ENCODE results near the gene ITGA2B. TPM values are rescaled to one million over a fixed set of nuclear protein-coding genes. Genes with fewer than 3 reads are reported as not detected.
"Not testable (repeated sequence)": the region's sequence is repeated elsewhere in the genome, so short reads cannot be mapped to it uniquely, and the experiment has no call there.

ITGA2B gene
- total RNA-seq, 1 experiment from 2014 or later = 0.40 TPM

- not testable (repeated sequence) for DNase-seq (ENCODE audit: low read depth)
Measured at GRCh38 chr17:44369414-44370023, 19.9 kb downstream of the ITGA2B start.

- not testable (repeated sequence) for DNase-seq (ENCODE audit: low read depth)
Measured at GRCh38 chr17:44368391-44369243, 20.8 kb downstream of the ITGA2B start.

- no peak for DNase-seq (ENCODE audit: low read depth)
Measured at GRCh38 chr17:44367231-44367979, 22.0 kb downstream of the ITGA2B start.

GRCh38 chr17:44365051-44365450, 24.4 kb downstream of the ITGA2B start:
- not testable (repeated sequence) for DNase-seq (ENCODE audit: low read depth)

- DNase-seq (ENCODE audit: low read depth) = peak; percentile 36
Measured at GRCh38 chr17:44363613-44364159, 25.8 kb downstream of the ITGA2B start, which contains the start of gene FAM171A2. TSS of gene FAM171A2 (minus strand) at chr17:44363853. CDS start at chr17:44363714, 139 bp downstream.

- no peak for DNase-seq (ENCODE audit: low read depth)
Measured at GRCh38 chr17:44362949-44363612, 26.4 kb downstream of the ITGA2B start.

GRCh38 chr17:44362459-44362948, 26.9 kb downstream of the ITGA2B start:
- no peak for DNase-seq (ENCODE audit: low read depth)

GRCh38 chr17:44361292-44362260, 27.9 kb downstream of the ITGA2B start:
- no peak for DNase-seq (ENCODE audit: low read depth)

GRCh38 chr17:44360826-44361225, 28.6 kb downstream of the ITGA2B start:
- DNase-seq (ENCODE audit: low read depth) = peak; percentile 49

- DNase-seq (ENCODE audit: low read depth) = no peak
Measured at GRCh38 chr17:44360144-44360533, 29.3 kb downstream of the ITGA2B start.

GRCh38 chr17:44359458-44360143, 29.8 kb downstream of the ITGA2B start:
- DNase-seq (ENCODE audit: low read depth) = no peak

GRCh38 chr17:44359006-44359405, 30.4 kb downstream of the ITGA2B start:
- no peak for DNase-seq (ENCODE audit: low read depth)

- no peak for DNase-seq (ENCODE audit: low read depth)
Measured at GRCh38 chr17:44358066-44358465, 31.4 kb downstream of the ITGA2B start.

GRCh38 chr17:44356241-44356640, 33.2 kb downstream of the ITGA2B start:
- DNase-seq (ENCODE audit: low read depth) = no peak

- no peak for DNase-seq (ENCODE audit: low read depth)
Measured at GRCh38 chr17:44355642-44356099, 33.8 kb downstream of the ITGA2B start.

- DNase-seq (ENCODE audit: low read depth) = no peak
Measured at GRCh38 chr17:44354582-44355561, 34.6 kb downstream of the ITGA2B start.

- no peak for DNase-seq (ENCODE audit: low read depth)
Measured at GRCh38 chr17:44353672-44354331, 35.6 kb downstream of the ITGA2B start.

Measured in LHCN-M2 (cell line).